Naive thymus-derived CD4-positive, alpha-beta T cell (primary cell): ENCODE measurements around the gene JSRP1. TPM values are rescaled to one million over a fixed set of nuclear protein-coding genes. Genes with fewer than 3 reads are reported as not detected.
A peak's percentile ranks its signal among the peaks of the same experiment; 100 is the strongest.

Source experiments
- ATAC-seq: fragments of 150-1000 bp; cut with Tn5 transposase; 2 replicates; pipeline ENCODE4 v1.10.0; 2021; ENCODE audit warnings: mild to moderate bottlenecking, moderate library complexity
- CTCF ChIA-PET: fragments of 350-600 bp; sonication (Branson Sonifier 250); formaldehyde crosslinking; loops from one replicate; lab custom pipeline; 2021; ENCODE audit warnings: antibody characterized with exemption; lab: Charles Lee
- POLR2A ChIA-PET: fragments of 350-600 bp; sonication (Branson Sonifier 250); formaldehyde crosslinking; loops from one replicate; lab custom pipeline; 2021; ENCODE audit warnings: antibody characterized with exemption, inconsistent platforms; lab: Charles Lee
- DNase-seq, 9 donors: peaks; one replicate each; pipeline versions ENCODE4 v3.0.0 to v3.0.0-alpha.2; 2020 to 2022; ENCODE audit warnings: mixed read lengths in 1 of 9
- H3K27ac ChIP-seq: one replicate; pipeline ENCODE4 v1.7.0; 2013; ENCODE audit warnings: mild to moderate bottlenecking, low read depth, low read length, moderate library complexity
- H3K27me3 ChIP-seq, 2 donors: one replicate each; pipeline ENCODE4 v1.7.0; 2013; ENCODE audit warnings: low read length in 2 of 2, mild to moderate bottlenecking in 2 of 2, moderate library complexity in 2 of 2; ENCODE audit not compliant: control insufficient read depth in 2 of 2, insufficient read depth in 2 of 2
- H3K36me3 ChIP-seq, 3 experiments: 1 replicate in 2 of 3; 2 replicates in 1 of 3; pipeline ENCODE4 v1.7.0; 2013; ENCODE audit warnings: low read length in 3 of 3, mild to moderate bottlenecking in 3 of 3, moderate library complexity in 1 of 3; ENCODE audit not compliant: insufficient read depth in 3 of 3, control insufficient read depth in 2 of 3
- H3K4me1 ChIP-seq, 2 donors: one replicate each; pipeline ENCODE4 v1.7.0; 2013; ENCODE audit warnings: low read length in 2 of 2, mild to moderate bottlenecking in 2 of 2, moderate library complexity in 1 of 2; ENCODE audit not compliant: control insufficient read depth in 2 of 2, insufficient read depth in 2 of 2
- H3K4me3 ChIP-seq: 2 replicates; pipeline ENCODE4 v1.7.0; 2013; ENCODE audit warnings: mild to moderate bottlenecking, low read length
- H3K9me3 ChIP-seq, 3 experiments: 1 replicate in 2 of 3; 2 replicates in 1 of 3; pipeline ENCODE4 v1.7.0; 2013; ENCODE audit warnings: low read length in 3 of 3; ENCODE audit not compliant: control insufficient read depth in 2 of 3
- H3K27ac Mint-ChIP-seq, 9 donors: one replicate each; pipeline ENCODE4 v1.8.0; 2020 to 2022; ENCODE audit warnings: mixed read lengths in 9 of 9, mild to moderate bottlenecking in 8 of 9, moderate library complexity in 5 of 9, inconsistent platforms in 2 of 9
- H3K27me3 Mint-ChIP-seq, 5 donors: one replicate each; pipeline ENCODE4 v1.8.0; 2021 to 2022; ENCODE audit warnings: mixed read lengths in 5 of 5, mild to moderate bottlenecking in 1 of 5
- H3K36me3 Mint-ChIP-seq, 5 donors: one replicate each; pipeline ENCODE4 v1.8.0; 2020 to 2022; ENCODE audit warnings: mixed read lengths in 5 of 5, mild to moderate bottlenecking in 3 of 5, inconsistent platforms in 1 of 5
- H3K4me1 Mint-ChIP-seq, 7 donors: one replicate each; pipeline ENCODE4 v1.8.0; 2020 to 2022; ENCODE audit warnings: mixed read lengths in 7 of 7, mild to moderate bottlenecking in 3 of 7, inconsistent platforms in 1 of 7
- H3K4me3 Mint-ChIP-seq, 10 donors: one replicate each; pipeline ENCODE4 v1.8.0; 2020 to 2022; ENCODE audit warnings: mild to moderate bottlenecking in 10 of 10, mixed read lengths in 10 of 10, moderate library complexity in 6 of 10, inconsistent platforms in 2 of 10
- H3K9me3 Mint-ChIP-seq, 11 donors: one replicate each; pipeline ENCODE4 v1.8.0; 2020 to 2022; ENCODE audit warnings: mixed read lengths in 11 of 11, mild to moderate bottlenecking in 4 of 11, inconsistent platforms in 1 of 11, moderate library complexity in 1 of 11
- intact Hi-C, 2 donors: fragments of 100-400 bp; cut with micrococcal nuclease; formaldehyde crosslinking; loops; one replicate each; pipeline ENCODE4 v1.15.1; 2023
- polyA plus RNA-seq, 2 donors: library from polyadenylated mRNA; unstranded; fragments of 300-500 nt; fragmentation: Illumina TruSeq; gene quantifications; one replicate each; pipeline ENCODE4 v1.2.3, GENCODE V29; 2021
- total RNA-seq, 6 experiments: library from RNA in 5 of 6; stranded (reverse) in 5 of 6; gene quantifications; 1 replicate in 5 of 6; 2 replicates in 1 of 6; pipeline ENCODE4 v1.2.3 and lab custom pipeline; 2021 to 2026

JSRP1 gene
- total and polyA plus RNA-seq, 7 experiments from 2014 or later, result 0.24 to 0.54 (median 0.34) TPM; not detected in 3

DNA sequence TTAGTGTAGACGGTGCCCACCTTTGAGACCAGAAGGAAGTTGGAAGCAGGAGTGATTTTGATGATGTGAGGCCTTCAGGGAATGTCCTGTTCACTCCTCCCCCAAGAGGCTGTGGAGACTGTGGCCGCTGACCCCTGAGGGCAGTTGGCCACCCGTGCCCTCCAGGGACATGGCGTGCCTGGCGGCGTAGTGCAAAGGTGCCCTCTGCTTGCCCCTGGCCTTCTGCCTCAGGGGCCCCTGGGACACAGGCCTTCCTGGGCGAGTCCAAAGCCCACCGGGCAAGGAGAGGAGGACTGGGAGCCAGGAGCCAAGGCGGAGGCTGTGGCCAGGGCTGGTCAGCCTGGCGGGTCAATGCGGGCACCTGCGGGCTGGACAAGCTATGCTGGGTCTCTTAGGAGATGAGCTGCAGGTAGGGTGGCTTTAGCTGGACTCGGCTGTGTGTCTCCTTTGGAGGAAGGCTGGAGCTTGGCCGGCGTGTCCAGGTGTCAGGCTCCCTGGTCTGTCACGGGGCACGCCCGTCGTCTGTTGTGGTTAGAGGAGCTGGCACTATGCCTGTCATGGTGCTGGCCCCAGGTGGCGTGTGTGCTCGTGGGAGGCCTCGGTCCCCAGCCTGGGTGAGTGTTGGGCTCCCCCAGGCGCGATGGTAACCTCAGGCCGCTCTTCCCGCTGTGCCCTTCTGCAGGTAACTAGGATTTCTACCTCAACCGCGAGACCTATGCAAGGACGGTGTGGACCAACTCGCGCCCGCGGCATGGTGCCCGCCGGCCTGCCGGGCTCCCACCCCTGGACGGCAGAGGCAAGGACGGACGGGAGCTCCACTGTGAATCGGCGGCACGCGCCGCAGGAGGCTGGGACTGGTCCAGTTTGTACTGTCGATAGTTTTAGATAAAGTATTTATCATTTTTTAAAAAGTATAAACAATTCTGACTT lies 26.8 kb downstream of the JSRP1 start:
- no peaks in the 10 kb centered on the region for H3K27me3 Mint-ChIP-seq
- peaks cover 4 to 9% (median 5%) of the 10 kb centered on the region in 7 donors for H3K4me1 Mint-ChIP-seq
- H3K4me1 ChIP-seq, result no peaks in the 10 kb centered on the region
- ChIA-PET POLR2A (no interaction called here), CTCF (interaction anchor here (0.5 to 0.8 kb wide), 3 partner anchors 9 to 34 kb away, joined by 3 to 4 read pairs (median 4); no protein-coding TSS in a partner anchor)
- intact Hi-C loops, result no loop called here
- H3K27ac Mint-ChIP-seq, result no peak overlapping the region
- peaks cover 0 to 85% (median 3%) of the 10 kb centered on the region in 3 experiments for H3K36me3 ChIP-seq
- peaks cover 0 to 2% (median 0%) of the 10 kb centered on the region in 11 donors for H3K9me3 Mint-ChIP-seq
- no peaks in the 10 kb centered on the region for H3K9me3 ChIP-seq
- peaks cover 0 to 13% (median 3%) of the 10 kb centered on the region in 5 donors for H3K36me3 Mint-ChIP-seq
- no peak overlapping the region for H3K4me3 ChIP-seq
- ATAC-seq (no peak), DNase-seq (no peak)
- H3K4me3 Mint-ChIP-seq, result no peak overlapping the region
- H3K27ac ChIP-seq, result no peak overlapping the region
- H3K27me3 ChIP-seq, result no peaks in the 10 kb centered on the region

DNA sequence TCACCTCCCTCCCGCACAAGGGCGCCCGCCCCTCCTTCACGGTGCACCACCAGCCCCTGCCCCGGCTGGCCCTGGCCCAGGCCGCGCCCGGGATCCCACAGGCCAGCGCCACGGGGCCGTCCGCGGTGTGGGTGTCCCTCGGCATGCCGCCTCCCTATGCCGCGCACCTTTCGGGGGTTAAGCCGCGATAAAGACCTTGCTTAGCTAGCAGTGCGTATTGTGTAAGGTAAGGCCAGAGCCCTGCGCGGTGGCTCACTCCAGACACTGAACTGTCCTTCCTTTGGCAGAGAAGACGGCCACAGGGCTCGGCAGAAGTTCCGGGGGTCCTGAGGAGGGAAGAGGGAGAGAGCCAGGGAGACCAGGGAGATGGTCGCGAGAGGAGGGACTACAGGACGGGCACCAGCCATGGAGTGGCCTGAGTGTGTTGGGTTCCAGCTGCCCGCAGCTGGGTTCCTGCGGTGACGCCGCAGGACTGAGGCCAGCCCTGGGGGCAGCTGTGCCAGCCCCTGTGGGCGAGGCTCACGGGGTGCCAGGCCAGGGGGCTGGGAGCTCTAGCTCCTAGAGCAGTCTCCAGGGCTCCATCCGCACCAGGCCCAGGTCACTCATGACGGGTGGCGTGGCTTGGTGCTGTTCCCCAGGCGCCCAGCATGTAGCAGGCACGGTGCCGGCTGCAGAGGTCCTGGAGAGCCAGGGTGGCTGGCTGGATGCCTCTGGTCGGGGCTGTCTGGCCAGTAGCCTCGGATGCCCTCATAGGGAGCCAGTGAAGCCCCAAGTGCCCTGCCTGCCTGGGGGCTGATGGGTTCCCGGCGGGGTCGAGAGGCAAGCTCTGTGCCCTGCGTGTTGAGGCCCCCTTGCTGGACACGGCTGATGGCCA lies 27.8 kb downstream of the JSRP1 start:
- ChIA-PET CTCF (interaction anchor here (0.6 kb wide), 2 partner anchors 10 to 621 kb away, joined by 4 read pairs; no protein-coding TSS in a partner anchor), POLR2A (interaction anchor here (0.8 kb wide), 1 partner anchor 9 kb away, joined by 4 read pairs; no protein-coding TSS in a partner anchor)
- H3K27ac ChIP-seq, result no peak overlapping the region
- H3K9me3 Mint-ChIP-seq, result peaks cover 0 to 2% (median 0%) of the 10 kb centered on the region in 11 donors
- H3K4me3 Mint-ChIP-seq, result no peak overlapping the region
- no peaks in the 10 kb centered on the region for H3K9me3 ChIP-seq
- no peaks in the 10 kb centered on the region for H3K27me3 Mint-ChIP-seq
- no peak for DNase-seq
- H3K4me1 ChIP-seq, result peaks cover 0 to 6% of the 10 kb centered on the region in 2 donors
- ATAC-seq, result no peak
- H3K4me3 ChIP-seq, result no peak overlapping the region
- peaks cover 0 to 16% (median 3%) of the 10 kb centered on the region in 5 donors for H3K36me3 Mint-ChIP-seq
- H3K27me3 ChIP-seq, result no peaks in the 10 kb centered on the region
- peaks cover 0 to 88% (median 3%) of the 10 kb centered on the region in 3 experiments for H3K36me3 ChIP-seq
- no peak overlapping the region for H3K27ac Mint-ChIP-seq
- H3K4me1 Mint-ChIP-seq, result peaks cover 0 to 4% (median 0%) of the 10 kb centered on the region in 7 donors
- intact Hi-C loops, result no loop called here

DNA sequence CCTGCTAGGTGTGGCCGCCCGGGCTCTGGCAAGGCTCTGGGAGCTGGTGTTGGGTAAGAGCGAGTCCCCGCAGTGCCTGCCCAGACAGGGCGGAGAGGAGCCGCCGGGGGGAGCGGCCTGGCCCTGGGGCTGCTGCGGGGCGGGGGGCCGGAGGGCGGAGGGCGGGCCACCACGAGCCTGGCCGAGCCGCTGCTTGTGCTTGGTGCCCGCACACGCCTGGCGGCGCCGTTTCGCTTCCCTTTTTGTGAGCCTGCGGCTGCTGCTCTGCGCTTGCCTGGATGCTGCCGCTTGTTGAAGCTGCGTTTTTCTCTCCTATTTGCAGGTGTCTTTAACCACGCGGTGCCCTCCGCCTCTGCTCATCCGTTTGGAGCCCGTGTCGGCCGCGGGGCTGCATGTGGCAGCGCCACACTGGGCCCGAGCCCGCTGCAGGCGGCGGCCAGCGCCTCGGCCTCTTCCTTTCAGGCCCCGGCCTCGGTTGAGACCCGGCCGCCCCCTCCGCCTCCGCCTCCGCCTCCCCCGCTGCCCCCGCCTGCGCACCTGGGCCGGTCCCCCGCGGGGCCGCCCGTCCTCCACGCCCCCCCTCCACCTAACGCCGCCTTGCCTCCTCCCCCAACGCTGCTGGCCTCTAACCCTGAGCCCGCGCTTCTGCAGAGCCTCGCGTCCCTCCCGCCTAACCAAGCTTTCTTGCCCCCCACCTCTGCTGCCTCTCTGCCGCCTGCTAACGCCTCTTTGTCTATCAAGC lies 28.6 kb downstream of the JSRP1 start:
- Histone ChIP-seq H3K27ac (no peak overlapping the region), H3K9me3 (no peaks in the 10 kb centered on the region), H3K27me3 (no peaks in the 10 kb centered on the region), H3K4me3 (no peak overlapping the region), H3K4me1 (peaks cover 0 to 6% of the 10 kb centered on the region in 2 donors), H3K36me3 (peaks cover 0 to 85% (median 3%) of the 10 kb centered on the region in 3 experiments)
- ChIA-PET CTCF (interaction anchor here (0.6 kb wide), 1 partner anchor 622 kb away, joined by 4 read pairs; no protein-coding TSS in a partner anchor), POLR2A (interaction anchor here (0.8 kb wide), 1 partner anchor 8 kb away, joined by 4 read pairs; no protein-coding TSS in a partner anchor)
- peaks cover 0 to 16% (median 3%) of the 10 kb centered on the region in 5 donors for H3K36me3 Mint-ChIP-seq
- DNase-seq (no peak), ATAC-seq (peak; percentile 33)
- no peak overlapping the region for H3K4me3 Mint-ChIP-seq
- no peaks in the 10 kb centered on the region for H3K27me3 Mint-ChIP-seq
- H3K9me3 Mint-ChIP-seq, result peaks cover 0 to 2% (median 0%) of the 10 kb centered on the region in 11 donors
- peaks cover 0 to 4% (median 0%) of the 10 kb centered on the region in 7 donors for H3K4me1 Mint-ChIP-seq
- H3K27ac Mint-ChIP-seq, result no peak overlapping the region
- intact Hi-C loops, result no loop called here

DNA sequence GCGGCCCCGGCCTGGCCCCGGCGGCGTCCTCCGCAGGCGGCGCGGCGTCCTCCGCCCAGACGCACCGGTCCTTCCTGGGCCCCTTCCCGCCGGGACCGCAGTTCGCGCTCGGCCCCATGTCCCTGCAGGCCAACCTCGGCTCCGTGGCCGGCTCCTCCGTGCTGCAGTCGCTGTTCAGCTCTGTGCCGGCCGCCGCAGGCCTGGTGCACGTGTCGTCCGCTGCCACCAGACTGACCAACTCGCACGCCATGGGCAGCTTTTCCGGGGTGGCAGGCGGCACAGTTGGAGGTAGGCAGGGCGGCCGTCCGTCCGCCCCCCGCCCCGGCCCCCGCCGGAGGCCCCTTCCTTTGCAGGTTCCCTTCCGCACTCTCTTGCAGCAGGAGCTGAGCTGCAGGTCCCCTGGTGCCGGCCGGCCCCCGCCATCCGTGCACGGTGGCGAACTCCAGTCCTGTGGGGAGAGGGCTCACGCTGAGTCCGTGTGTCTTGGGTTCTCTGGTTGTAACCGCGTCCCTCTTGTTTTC lies 29.3 kb downstream of the JSRP1 start:
- Histone ChIP-seq H3K4me3 (no peak overlapping the region), H3K9me3 (no peaks in the 10 kb centered on the region), H3K27ac (no peak overlapping the region), H3K4me1 (peaks cover 0 to 6% of the 10 kb centered on the region in 2 donors), H3K27me3 (no peaks in the 10 kb centered on the region), H3K36me3 (peaks cover 0 to 86% (median 3%) of the 10 kb centered on the region in 3 experiments)
- ChIA-PET POLR2A (no interaction called here), CTCF (no interaction called here)
- Mint-ChIP-seq H3K4me3 (no peak overlapping the region), H3K36me3 (peaks cover 0 to 16% (median 3%) of the 10 kb centered on the region in 5 donors), H3K27ac (no peak overlapping the region), H3K4me1 (peaks cover 0 to 4% (median 0%) of the 10 kb centered on the region in 7 donors), H3K27me3 (no peaks in the 10 kb centered on the region), H3K9me3 (no peaks in the 10 kb centered on the region)
- intact Hi-C loops, result no loop called here
- ATAC-seq, result no peak
- no peak for DNase-seq

DNA sequence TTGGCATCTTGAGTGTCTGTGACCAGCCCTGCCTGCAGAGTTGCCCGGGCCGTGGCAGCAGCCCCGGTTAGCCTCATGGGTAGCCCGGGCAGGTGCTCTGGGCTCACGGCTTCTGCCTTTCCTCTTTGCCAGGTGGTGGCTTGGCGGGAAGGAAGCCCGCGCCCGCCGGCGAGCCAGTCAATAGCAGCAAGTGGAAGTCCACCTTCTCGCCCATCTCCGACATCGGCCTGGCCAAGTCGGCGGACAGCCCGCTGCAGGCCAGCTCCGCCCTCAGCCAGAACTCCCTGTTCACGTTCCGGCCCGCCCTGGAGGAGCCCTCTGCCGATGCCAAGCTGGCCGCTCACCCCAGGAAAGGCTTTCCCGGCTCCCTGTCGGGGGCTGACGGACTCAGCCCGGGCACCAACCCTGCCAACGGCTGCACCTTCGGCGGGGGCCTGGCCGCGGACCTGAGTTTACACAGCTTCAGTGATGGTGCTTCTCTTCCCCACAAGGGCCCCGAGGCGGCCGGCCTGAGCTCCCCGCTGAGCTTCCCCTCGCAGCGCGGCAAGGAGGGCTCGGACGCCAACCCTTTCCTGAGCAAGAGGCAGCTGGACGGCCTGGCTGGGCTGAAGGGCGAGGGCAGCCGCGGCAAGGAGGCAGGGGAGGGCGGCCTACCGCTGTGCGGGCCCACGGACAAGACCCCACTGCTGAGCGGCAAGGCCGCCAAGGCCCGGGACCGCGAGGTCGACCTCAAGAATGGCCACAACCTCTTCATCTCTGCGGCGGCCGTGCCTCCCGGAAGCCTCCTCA lies 30.0 kb downstream of the JSRP1 start:
- Histone ChIP-seq H3K9me3 (no peaks in the 10 kb centered on the region), H3K4me1 (peaks cover 0 to 6% of the 10 kb centered on the region in 2 donors), H3K27me3 (no peaks in the 10 kb centered on the region), H3K27ac (no peak overlapping the region), H3K4me3 (no peak overlapping the region), H3K36me3 (peaks cover 0 to 87% (median 3%) of the 10 kb centered on the region in 3 experiments)
- DNase-seq, result no peak
- Mint-ChIP-seq H3K4me3 (no peak overlapping the region), H3K27ac (peak overlapping the region in 1 of 9 donors; percentile 11), H3K4me1 (peaks cover 0 to 4% (median 0%) of the 10 kb centered on the region in 7 donors), H3K36me3 (peaks cover 0 to 16% (median 3%) of the 10 kb centered on the region in 5 donors), H3K9me3 (no peaks in the 10 kb centered on the region), H3K27me3 (no peaks in the 10 kb centered on the region)
- no peak for ATAC-seq
- intact Hi-C loops, result no loop called here
- ChIA-PET POLR2A (no interaction called here), CTCF (no interaction called here)
